ENCODE data around the gene CCSER1.

GRCh38 chr4:90745176-90745575 is 618.0 kb downstream of the CCSER1 start:
- TF ChIP-seq RBBP5 (IDR thresholded peaks at IDR 0.05; ENCODE audit: borderline replicate concordance, low read depth, low read length) (no peak), CTCF (IDR thresholded peaks at IDR 0.05; ENCODE audit: control extremely low read depth in 1 of 3, insufficient read depth in 1 of 3, low read depth in 1 of 3, low read length in 3 of 3) (no peak)
